ENCODE results near the gene DIAPH3. TPM values are rescaled to one million over a fixed set of nuclear protein-coding genes. Genes with fewer than 3 reads are reported as not detected.

DIAPH3 gene
- total RNA-seq, 2 donors from 2014 or later = 23.6 to 25.7 TPM

DNA sequence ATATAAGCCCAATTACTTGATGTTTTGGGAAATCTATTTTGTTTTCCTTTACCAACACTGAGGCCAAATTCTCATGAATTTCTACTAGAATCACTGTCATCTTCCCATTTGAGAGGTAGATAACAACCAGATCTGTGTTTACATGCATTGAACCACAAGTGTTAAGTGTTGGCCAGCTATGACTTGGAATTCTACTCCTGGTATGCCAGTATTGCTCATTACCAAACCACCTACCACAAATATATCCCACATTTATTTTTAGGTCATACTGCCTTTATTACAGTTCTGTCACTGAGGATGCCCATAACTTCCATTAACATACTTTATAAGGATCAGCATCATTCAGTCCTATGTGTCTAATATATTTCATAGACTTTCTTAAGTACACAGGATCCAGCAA, 328.9 kb downstream of the DIAPH3 start:
- Mint-ChIP-seq H3K9me3 (no peaks in the 10 kb centered on the region), H3K4me3 (no peak overlapping the region), H3K27me3 (ENCODE audit: insufficient read depth) (no peaks in the 10 kb centered on the region), H3K4me1 (no peaks in the 10 kb centered on the region), H3K36me3 (ENCODE audit: low read depth) (no peaks in the 10 kb centered on the region), H3K27ac (no peak overlapping the region)
- TF ChIP-seq, protein P1, sequence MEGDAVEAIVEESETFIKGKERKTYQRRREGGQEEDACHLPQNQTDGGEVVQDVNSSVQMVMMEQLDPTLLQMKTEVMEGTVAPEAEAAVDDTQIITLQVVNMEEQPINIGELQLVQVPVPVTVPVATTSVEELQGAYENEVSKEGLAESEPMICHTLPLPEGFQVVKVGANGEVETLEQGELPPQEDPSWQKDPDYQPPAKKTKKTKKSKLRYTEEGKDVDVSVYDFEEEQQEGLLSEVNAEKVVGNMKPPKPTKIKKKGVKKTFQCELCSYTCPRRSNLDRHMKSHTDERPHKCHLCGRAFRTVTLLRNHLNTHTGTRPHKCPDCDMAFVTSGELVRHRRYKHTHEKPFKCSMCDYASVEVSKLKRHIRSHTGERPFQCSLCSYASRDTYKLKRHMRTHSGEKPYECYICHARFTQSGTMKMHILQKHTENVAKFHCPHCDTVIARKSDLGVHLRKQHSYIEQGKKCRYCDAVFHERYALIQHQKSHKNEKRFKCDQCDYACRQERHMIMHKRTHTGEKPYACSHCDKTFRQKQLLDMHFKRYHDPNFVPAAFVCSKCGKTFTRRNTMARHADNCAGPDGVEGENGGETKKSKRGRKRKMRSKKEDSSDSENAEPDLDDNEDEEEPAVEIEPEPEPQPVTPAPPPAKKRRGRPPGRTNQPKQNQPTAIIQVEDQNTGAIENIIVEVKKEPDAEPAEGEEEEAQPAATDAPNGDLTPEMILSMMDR (conservative IDR thresholded peaks at IDR 0.05) = no peak
- no peak overlapping the region for H3K4me3 ChIP-seq (ENCODE audit: low read length)
- H3K4me1 ChIP-seq (ENCODE audit: control insufficient read depth, insufficient read depth, low read length) = no peaks in the 10 kb centered on the region
- no peaks in the 10 kb centered on the region for H3K9me3 ChIP-seq (ENCODE audit: control insufficient read depth, low read length)
- DNase-seq = no peak
- H3K27ac ChIP-seq (ENCODE audit: low read depth, low read length) = no peak overlapping the region
- no peaks in the 10 kb centered on the region for H3K27me3 ChIP-seq (ENCODE audit: control insufficient read depth, insufficient read depth, low read length, poor library complexity, severe bottlenecking)
- H3K9ac ChIP-seq (ENCODE audit: extremely low read depth, low read length, poor library complexity, severe bottlenecking) = no peak overlapping the region
- peaks cover 56% of the 10 kb centered on the region for H3K36me3 ChIP-seq (ENCODE audit: control insufficient read depth, insufficient read depth, low read length)

DNA sequence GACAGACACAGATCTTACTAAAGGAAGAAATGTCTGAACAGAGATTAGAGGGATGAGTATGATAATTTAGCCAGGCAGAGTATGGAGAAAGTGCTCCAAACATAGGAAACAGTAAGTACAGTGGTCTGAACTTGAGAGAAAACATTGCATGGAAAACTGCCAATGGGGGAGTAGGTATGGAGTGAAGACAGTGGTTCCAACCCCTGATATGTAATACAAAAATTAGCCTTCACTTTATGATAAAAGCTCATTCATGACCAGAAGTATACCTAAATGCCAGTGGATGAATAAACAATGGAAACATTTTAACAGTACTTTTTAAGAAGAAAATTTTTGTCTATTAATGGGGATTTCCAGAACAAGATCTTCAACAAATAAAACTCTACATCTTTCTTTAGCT, 334.0 kb downstream of the DIAPH3 start:
- Mint-ChIP-seq H3K4me1 (no peaks in the 10 kb centered on the region), H3K27me3 (ENCODE audit: insufficient read depth) (no peaks in the 10 kb centered on the region), H3K9me3 (no peaks in the 10 kb centered on the region), H3K4me3 (no peak overlapping the region), H3K36me3 (ENCODE audit: low read depth) (no peaks in the 10 kb centered on the region), H3K27ac (no peak overlapping the region)
- Histone ChIP-seq H3K9me3 (ENCODE audit: control insufficient read depth, low read length) (no peaks in the 10 kb centered on the region), H3K4me3 (ENCODE audit: low read length) (no peak overlapping the region), H3K9ac (ENCODE audit: extremely low read depth, low read length, poor library complexity, severe bottlenecking) (no peak overlapping the region), H3K4me1 (ENCODE audit: control insufficient read depth, insufficient read depth, low read length) (no peaks in the 10 kb centered on the region), H3K27me3 (ENCODE audit: control insufficient read depth, insufficient read depth, low read length, poor library complexity, severe bottlenecking) (no peaks in the 10 kb centered on the region), H3K27ac (ENCODE audit: low read depth, low read length) (no peak overlapping the region), H3K36me3 (ENCODE audit: control insufficient read depth, insufficient read depth, low read length) (peaks cover 20% of the 10 kb centered on the region)
- no peak for DNase-seq
- TF ChIP-seq, protein P1 (conservative IDR thresholded peaks at IDR 0.05) = no peak

DNA sequence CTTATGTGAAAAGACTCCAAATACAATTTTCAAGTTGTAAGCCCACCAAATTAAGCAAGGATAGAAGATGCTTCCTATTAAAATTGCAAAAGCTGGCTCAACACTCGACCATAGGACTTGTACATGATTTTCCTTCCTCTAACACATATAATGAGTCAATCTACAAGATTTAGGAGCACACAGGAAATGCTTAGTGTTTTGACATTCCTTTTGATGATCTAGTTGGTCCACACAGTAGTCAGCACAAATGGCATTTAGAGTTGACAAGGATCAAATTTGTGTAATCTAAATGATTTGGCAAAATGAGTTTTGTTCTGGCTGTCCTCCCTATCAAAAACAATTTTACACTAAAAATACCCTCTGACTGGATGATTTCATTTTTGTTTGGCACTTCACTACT, 340.2 kb downstream of the DIAPH3 start:
- H3K4me1 ChIP-seq (ENCODE audit: control insufficient read depth, insufficient read depth, low read length) = no peaks in the 10 kb centered on the region
- H3K9me3 Mint-ChIP-seq = no peaks in the 10 kb centered on the region
- whole genome bisulfite sequencing, 2 experiments (ENCODE audit: insufficient coverage in 1 of 2, insufficient read length in 1 of 2) = 67 to 68% methylated on average over 1 of the region's 1 CpG

More for the DNA sequence above, 340.2 kb downstream of the DIAPH3 start:
- H3K9ac ChIP-seq (ENCODE audit: extremely low read depth, low read length, poor library complexity, severe bottlenecking) = no peak overlapping the region
- H3K27me3 Mint-ChIP-seq (ENCODE audit: insufficient read depth) = no peaks in the 10 kb centered on the region
- no peaks in the 10 kb centered on the region for H3K27me3 ChIP-seq (ENCODE audit: control insufficient read depth, insufficient read depth, low read length, poor library complexity, severe bottlenecking)
- no peak overlapping the region for H3K4me3 ChIP-seq (ENCODE audit: low read length)
- H3K27ac ChIP-seq (ENCODE audit: low read depth, low read length) = no peak overlapping the region
- DNase-seq = no peak
- H3K4me1 Mint-ChIP-seq = peaks cover 4% of the 10 kb centered on the region
- H3K4me3 Mint-ChIP-seq = no peak overlapping the region
- H3K36me3 Mint-ChIP-seq (ENCODE audit: low read depth) = no peaks in the 10 kb centered on the region
- H3K27ac Mint-ChIP-seq = no peak overlapping the region
- no peaks in the 10 kb centered on the region for H3K9me3 ChIP-seq (ENCODE audit: control insufficient read depth, low read length)
- H3K36me3 ChIP-seq (ENCODE audit: control insufficient read depth, insufficient read depth, low read length) = peaks cover 4% of the 10 kb centered on the region
- TF ChIP-seq, protein P1 (conservative IDR thresholded peaks at IDR 0.05) = no peak

Data from endodermal cell (in vitro differentiated cells).